SK-N-DZ (cell line): ENCODE measurements around the gene DAPK3.
"Not testable (repeated sequence)": the region's sequence is repeated elsewhere in the genome, so short reads cannot be mapped to it uniquely, and the experiment has no call there.

Source experiments
- DNase-seq: peaks from one replicate; pipeline ENCODE4 v3.0.0-alpha.2; 2015; ENCODE audit warnings: low spot score

DAPK3 gene

DNA sequence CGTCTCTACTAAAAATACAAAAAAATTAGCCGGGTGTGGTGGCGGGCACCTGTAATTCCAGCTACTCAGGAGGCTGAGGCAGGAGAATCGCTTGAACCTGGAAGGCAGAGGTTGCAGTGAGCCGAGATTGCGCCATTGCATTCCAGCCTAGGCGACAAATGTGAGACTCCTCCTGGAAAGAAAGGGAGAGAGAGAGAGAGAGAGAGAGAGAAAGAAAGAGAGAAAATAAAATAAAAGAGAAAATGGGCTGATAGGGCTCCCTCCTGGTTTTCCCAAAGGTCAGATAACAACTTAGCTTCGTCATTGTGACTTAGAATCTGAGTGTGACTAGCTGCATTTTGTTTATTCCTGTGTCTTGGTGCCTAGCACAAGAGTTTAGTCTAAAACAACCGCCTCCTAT is 34.5 kb upstream of the DAPK3 start:
- DNase-seq: not testable (repeated sequence)

DNA sequence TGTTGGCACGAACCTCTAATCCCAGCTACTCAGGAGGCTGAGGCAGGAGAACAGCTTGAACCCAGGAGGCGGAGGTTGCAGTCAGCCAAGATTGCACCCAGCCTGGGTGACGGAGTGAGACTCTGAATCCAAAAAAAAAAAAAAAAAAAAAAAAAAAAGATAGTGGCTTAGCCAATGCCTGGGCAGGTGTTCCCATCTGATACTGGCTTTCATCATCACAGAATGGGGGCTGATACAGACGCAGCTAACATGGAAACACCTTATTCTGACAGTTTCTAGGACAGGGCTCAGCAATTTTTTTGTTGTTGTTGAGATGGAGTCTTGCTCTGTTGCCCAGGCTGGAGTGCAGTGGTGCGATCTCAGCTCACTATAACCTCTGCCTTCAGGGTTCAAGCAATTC is 29.9 kb upstream of the DAPK3 start:
- DNase-seq: not testable (repeated sequence)

- DNase-seq: not testable (repeated sequence)
These were observed 27.9 kb upstream of the DAPK3 start for GRCh38 chr19:3998667-3999412.

- DNase-seq: no peak
These were observed 24.7 kb upstream of the DAPK3 start for GRCh38 chr19:3995607-3996006.

- no peak for DNase-seq
These were observed 19.9 kb upstream of the DAPK3 start for GRCh38 chr19:3990815-3991117.

GRCh38 chr19:3987619-3988371 is 16.9 kb upstream of the DAPK3 start:
- peak; percentile 85 for DNase-seq

DNA sequence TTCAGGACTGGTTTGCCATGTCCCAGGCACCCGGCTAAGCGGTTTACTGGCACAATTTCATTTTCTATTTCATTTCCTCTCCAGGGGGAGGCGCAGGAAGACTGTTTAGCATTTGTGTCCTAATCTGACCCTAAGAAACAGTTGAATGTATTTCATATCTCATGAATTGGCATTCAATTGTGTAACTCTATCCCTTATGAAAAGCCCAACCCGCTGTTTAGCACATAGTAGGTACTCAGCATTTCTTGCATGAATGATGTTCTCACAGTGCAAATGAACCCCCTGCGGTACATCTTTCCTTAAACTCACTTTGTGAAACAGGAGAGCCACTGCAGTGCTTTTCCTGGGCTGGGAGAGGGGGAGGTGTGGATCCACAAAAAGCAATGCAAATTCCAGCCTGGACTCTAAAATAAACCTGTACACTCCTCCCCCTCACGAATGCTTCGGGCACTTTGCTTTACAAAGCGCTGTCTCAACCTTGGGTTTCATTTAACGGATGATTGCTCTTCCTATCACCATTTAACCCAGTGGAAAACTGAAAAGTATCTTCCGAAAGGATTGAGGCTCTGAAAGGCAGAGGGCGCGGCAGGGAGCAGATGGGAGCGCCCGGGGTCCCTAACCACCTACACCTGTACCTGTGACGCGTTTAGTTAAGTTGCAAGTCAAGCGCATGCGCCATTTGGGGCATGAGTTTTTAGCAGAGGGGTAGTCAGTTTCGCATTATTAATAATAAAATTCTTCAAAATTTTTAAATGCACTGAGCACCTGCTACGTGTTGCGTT is 15.6 kb upstream of the DAPK3 start:
- peak; percentile 76 for DNase-seq

GRCh38 chr19:3985643-3986259 is 14.9 kb upstream of the DAPK3 start:
- no peak for DNase-seq

DNA sequence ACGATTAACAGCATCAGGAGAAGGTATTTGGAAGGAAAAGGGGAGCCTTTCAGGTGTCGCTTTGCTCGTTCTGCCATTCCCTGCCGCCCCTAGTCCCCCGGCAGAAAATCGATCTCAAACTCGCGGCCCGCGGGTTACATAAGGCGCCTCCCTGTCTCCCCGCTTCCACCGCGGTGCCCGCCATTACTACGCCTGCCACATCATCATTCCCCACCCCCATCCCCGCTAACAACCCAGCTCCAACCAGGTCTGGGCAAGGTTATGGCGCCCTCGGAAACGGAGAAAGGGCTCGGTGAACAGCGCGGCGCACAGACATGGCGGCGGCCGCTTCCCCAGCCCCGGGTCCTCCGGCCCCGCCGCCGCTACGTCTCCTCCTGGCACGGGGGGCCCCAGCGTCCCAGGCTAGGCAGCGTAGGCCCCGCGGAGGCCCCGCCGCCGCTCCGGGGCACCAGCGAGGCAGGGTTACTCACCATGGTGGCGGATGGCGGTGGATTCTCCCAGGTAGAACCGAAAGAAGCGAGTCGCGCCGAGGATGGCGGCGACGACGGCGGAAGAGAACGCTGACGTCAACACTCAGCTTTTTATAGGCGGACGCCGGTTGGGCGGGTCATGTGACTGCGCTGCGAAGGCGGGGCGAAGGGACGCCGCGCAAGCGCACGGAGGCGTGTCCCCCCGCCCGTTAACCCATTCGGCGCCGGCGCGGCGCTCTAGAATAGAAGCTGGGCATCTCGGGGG is 14.2 kb upstream of the DAPK3 start, which contains the start of gene EEF2:
TSS of gene EEF2 (minus strand) at position 556 of the 735 bp plus-strand sequence. CDS start at position 473, 83 bp downstream.
- peak; percentile 84 for DNase-seq

- DNase-seq: no peak
These were observed 13.6 kb upstream of the DAPK3 start for GRCh38 chr19:3984584-3984907.

DNA sequence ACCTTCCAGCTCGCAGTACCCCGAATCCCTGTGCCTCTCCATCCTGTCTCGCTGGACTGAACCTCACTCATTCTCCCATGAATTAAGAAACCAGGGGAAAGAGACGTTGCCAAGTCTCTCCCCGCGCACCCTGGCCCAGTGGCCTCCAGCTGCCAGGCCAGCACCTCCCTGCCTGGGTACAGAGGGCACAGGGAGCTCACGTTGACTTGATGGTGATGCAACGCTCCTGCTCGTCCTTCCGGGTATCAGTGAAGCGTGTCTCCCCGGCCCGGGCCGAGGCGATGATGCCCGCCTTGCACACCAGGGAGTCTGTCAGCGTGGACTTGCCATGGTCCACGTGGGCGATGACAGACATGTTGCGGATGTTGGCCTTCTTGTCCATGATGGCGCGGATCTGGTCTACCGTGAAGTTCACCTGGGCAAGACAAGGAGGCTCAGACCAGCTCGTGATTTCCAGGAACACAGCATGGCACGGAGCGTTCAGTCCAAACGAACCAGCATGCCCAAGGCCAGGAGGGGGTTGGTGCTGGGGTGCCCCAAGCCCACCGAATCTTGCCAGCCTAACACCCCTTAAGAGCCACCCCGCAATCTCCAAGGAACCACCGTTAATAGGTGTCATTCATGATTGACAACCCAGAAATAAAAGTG is 13.2 kb upstream of the DAPK3 start:
- no peak for DNase-seq

- DNase-seq: no peak
These were observed 12.6 kb upstream of the DAPK3 start for GRCh38 chr19:3983542-3983914.

DNA sequence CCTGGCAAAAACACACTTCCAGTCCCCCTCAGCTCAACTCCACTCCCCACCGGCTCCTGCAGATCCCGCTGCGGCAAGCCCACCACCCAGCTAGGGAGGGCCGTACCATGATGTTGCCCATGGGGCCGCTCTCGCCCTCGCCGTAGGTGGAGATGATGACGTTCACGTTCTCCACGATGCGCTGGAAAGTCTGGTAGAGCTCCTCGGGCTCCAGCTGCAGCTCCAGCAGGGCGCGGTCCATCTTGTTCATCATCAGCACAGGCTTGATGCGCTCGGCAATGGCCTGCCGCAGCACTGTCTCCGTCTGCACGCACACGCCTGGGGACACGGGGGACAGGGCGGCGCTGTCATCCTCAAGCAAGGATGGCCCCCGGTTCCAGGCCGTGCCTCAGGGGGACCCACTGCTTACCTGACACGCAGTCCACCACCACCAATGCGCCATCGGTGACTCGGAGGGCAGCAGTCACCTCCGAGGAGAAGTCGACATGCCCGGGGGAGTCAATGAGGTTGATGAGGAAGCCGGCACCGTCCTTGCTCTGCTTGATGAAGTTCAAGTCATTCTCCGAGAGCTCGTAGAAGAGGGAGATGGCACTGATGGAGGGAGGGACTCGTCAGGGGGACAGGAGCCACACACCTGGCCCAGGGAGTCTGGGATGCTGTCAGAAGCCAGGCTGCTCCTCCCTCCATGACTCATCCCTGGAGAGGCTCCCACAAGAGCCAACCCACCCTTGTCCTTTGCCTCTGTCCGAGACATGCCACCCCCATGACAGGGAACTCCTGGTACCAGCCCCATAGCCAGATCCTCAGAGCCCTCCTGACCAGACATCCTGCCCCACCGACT is 12.0 kb upstream of the DAPK3 start:
- DNase-seq: no peak

DNA sequence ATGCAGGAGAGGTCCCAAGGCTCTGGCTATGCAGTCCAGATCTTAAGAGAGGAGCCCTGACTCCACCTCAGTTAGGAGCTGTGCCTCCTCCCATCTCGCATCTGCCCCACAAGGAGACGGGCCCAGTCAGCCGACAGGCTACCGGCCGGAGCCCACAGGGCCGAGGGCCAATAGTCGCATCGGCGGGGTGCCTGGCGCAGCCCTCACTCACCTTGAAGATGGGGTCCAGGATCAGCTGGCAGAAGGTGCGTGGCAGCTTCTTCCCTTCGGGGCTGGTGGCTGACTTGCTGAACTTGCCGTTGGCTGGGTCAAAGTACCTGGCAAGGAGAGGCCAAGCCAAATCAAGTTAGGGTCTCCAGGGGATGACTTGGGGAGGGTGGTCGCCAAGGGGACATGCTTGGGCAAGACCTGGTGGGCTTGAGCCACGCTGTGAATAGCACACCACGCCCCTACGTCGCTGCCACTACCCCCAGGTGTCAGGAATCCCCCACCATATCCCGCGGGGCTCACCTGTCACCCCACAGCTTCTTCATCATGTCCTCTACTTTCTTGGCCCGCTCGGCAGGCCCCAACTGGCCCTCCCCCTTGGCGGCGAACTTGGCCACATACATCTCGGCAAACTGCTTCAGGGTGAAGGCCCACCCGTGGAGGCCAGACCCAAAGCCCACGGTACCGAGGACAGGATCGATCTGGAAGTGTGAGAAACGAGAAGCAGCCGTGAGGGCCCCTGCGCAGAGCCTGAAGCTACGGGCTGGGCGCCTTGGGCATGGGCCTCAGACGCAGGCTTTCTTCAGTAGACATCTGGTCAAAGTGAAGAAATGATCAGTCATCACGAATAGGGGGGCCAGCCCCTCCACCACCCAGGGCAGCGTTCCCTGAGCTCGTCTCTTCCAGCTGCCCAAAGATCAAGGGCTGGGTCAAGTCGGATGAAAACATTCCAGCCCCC is 11.1 kb upstream of the DAPK3 start:
- no peak for DNase-seq

DNA sequence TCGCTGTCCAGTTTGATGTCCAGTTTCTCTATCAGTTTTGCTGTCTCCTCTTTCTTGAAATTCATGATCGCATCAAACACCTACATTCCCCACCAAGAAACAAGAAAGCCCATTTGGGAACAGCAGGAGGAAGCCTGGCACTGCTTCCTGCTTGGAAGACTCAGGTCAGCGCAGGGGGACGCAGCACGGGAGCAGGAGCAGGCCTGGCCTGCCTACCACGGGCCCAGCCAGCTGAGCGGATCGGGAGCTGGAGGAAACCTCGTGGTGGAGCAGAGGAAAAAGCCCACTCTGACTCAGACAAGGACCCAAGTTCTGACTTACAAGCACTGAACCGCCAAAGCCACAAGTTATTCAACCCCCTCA is 10.5 kb upstream of the DAPK3 start:
- DNase-seq: no peak

- no peak for DNase-seq
These were observed 9.7 kb upstream of the DAPK3 start for GRCh38 chr19:3980353-3981251.

GRCh38 chr19:3979674-3980352 is 8.9 kb upstream of the DAPK3 start:
- no peak for DNase-seq
